ENCODE data around the gene LAMB4. TPM values are rescaled to one million over a fixed set of nuclear protein-coding genes. Genes with fewer than 3 reads are reported as not detected.

LAMB4 gene
- total and polyA plus RNA-seq, 2 experiments from 2014 or later: not detected

GRCh38 chr7:108071551-108071950 lies 58.6 kb downstream of the LAMB4 start:
- Histone ChIP-seq H3K27ac (ENCODE audit: low read depth) (no peak overlapping the region), H3K4me1 (ENCODE audit: insufficient read depth) (no peaks in the 10 kb centered on the region), H3K9me2 (ENCODE audit: insufficient read depth) (no peaks in the 10 kb centered on the region), H3K79me2 (replicated peaks; ENCODE audit: insufficient read depth) (no peaks in the 10 kb centered on the region), H4K20me1 (replicated peaks; ENCODE audit: insufficient read depth) (no peaks in the 10 kb centered on the region), H3F3A (replicated peaks; ENCODE audit: low read depth) (no peaks in the 10 kb centered on the region), H3K4me3 (no peak overlapping the region), H3K36me3 (ENCODE audit: insufficient read depth) (no peaks in the 10 kb centered on the region), H3K27me3 (ENCODE audit: insufficient read depth) (no peaks in the 10 kb centered on the region), H3K4me2 (no peak overlapping the region), H2AFZ (no peak overlapping the region)
- Mint-ChIP-seq H3K9me3 (no peaks in the 10 kb centered on the region), H3K36me3 (ENCODE audit: low read depth) (no peaks in the 10 kb centered on the region), H3K4me1 (no peaks in the 10 kb centered on the region), H3K27ac (no peak overlapping the region), H3K4me3 (no peak overlapping the region), H3K27me3 (ENCODE audit: insufficient read depth, low read depth, poor library complexity) (peaks cover 3% of the 10 kb centered on the region)
- DNase-seq (ENCODE audit: low spot score) (no peak), ATAC-seq (no peak)
- TF ChIP-seq CREB1 (CRISPR knock-in tag; IDR thresholded peaks at IDR 0.05; ENCODE audit: low read depth): no peak
- no peak for TF ChIP-seq ZNF114 (CRISPR knock-in tag; IDR thresholded peaks at IDR 0.05)
- TF ChIP-seq ZNF462 (CRISPR knock-in tag; IDR thresholded peaks at IDR 0.05): no peak
- TF ChIP-seq REST (IDR thresholded peaks at IDR 0.05; ENCODE audit: unreplicated experiment): no peak
- no peak for TF ChIP-seq POLR2AphosphoS5 (IDR thresholded peaks at IDR 0.05; ENCODE audit: low read depth)
- TF ChIP-seq ZNF331 (CRISPR knock-in tag; IDR thresholded peaks at IDR 0.05; ENCODE audit: low read depth): no peak
- no peak for TF ChIP-seq EZH2 (IDR thresholded peaks at IDR 0.05; ENCODE audit: low read depth, unreplicated experiment)
- TF ChIP-seq, protein P1, sequence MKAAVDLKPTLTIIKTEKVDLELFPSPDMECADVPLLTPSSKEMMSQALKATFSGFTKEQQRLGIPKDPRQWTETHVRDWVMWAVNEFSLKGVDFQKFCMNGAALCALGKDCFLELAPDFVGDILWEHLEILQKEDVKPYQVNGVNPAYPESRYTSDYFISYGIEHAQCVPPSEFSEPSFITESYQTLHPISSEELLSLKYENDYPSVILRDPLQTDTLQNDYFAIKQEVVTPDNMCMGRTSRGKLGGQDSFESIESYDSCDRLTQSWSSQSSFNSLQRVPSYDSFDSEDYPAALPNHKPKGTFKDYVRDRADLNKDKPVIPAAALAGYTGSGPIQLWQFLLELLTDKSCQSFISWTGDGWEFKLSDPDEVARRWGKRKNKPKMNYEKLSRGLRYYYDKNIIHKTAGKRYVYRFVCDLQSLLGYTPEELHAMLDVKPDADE (IDR thresholded peaks at IDR 0.05): no peak
- no peak for TF ChIP-seq JUNB (IDR thresholded peaks at IDR 0.05; ENCODE audit: unreplicated experiment)
- TF ChIP-seq STAT1 (IDR thresholded peaks at IDR 0.05; ENCODE audit: unreplicated experiment): no peak
- TF ChIP-seq EZH2phosphoT487 (IDR thresholded peaks at IDR 0.05; ENCODE audit: unreplicated experiment): no peak
- no peak for TF ChIP-seq CTCF (conservative IDR thresholded peaks at IDR 0.05; ENCODE audit: low read depth in 2 of 2)
- no peak for TF ChIP-seq NANOG (IDR thresholded peaks at IDR 0.05; ENCODE audit: borderline replicate concordance)

Measured in GM23338 (cell line).